ENCODE results near the gene PLTP. TPM values are rescaled to one million over a fixed set of nuclear protein-coding genes. Genes with fewer than 3 reads are reported as not detected.

Gene PLTP
- total RNA-seq, 1 donor from 2014 or later, result 58.1 TPM

- Mint-ChIP-seq H3K27me3 (ENCODE audit: low read depth) (no peaks in the 10 kb centered on the region), H3K27ac (peak overlapping the region; percentile 96), H3K4me1 (peaks cover 14% of the 10 kb centered on the region), H3K36me3 (peaks cover 2% of the 10 kb centered on the region), H3K9me3 (no peaks in the 10 kb centered on the region), H3K4me3 (peak overlapping the region; percentile 92)
- TF ChIP-seq CTCF (IDR thresholded peaks at IDR 0.05; ENCODE audit: unreplicated experiment), result peak; percentile 51
- peak; percentile 70 to 83 for DNase-seq (ENCODE audit: low spot score in 2 of 2, unreplicated experiment in 2 of 2)
Measured at GRCh38 chr20:45890077-45890984, 21.6 kb downstream of the PLTP start.

GRCh38 chr20:45888681-45889080 lies 23.3 kb downstream of the PLTP start:
- Mint-ChIP-seq H3K9me3 (no peaks in the 10 kb centered on the region), H3K36me3 (peaks cover 2% of the 10 kb centered on the region), H3K4me3 (no peak overlapping the region), H3K27me3 (ENCODE audit: low read depth) (no peaks in the 10 kb centered on the region), H3K4me1 (peaks cover 14% of the 10 kb centered on the region), H3K27ac (no peak overlapping the region)
- no peak for DNase-seq (ENCODE audit: low spot score in 2 of 2, unreplicated experiment in 2 of 2)
- no peak for TF ChIP-seq CTCF (IDR thresholded peaks at IDR 0.05; ENCODE audit: unreplicated experiment)

GRCh38 chr20:45887346-45887715 lies 24.6 kb downstream of the PLTP start, which contains the start of gene SPATA25:
SPATA25 (minus strand) TSS chr20:45887622; CDS start chr20:45887590, 32 bp downstream.
- H3K36me3 Mint-ChIP-seq, result peaks cover 12% of the 10 kb centered on the region
- no peak within 1 kb of the TSS for H3K27ac Mint-ChIP-seq
- DNase-seq (ENCODE audit: low spot score in 2 of 2, unreplicated experiment in 2 of 2), result no peak
- no peaks in the 10 kb centered on the region for H3K9me3 Mint-ChIP-seq
- peaks cover 13% of the 10 kb centered on the region for H3K4me1 Mint-ChIP-seq
- H3K27me3 Mint-ChIP-seq (ENCODE audit: low read depth), result no peaks in the 10 kb centered on the region
- TF ChIP-seq CTCF (IDR thresholded peaks at IDR 0.05; ENCODE audit: unreplicated experiment), result no peak
- H3K4me3 Mint-ChIP-seq, result no peak within 1 kb of the TSS

GRCh38 chr20:45886590-45887345 lies 25.2 kb downstream of the PLTP start:
- no peaks in the 10 kb centered on the region for H3K27me3 Mint-ChIP-seq (ENCODE audit: low read depth)
- peaks cover 12% of the 10 kb centered on the region for H3K36me3 Mint-ChIP-seq
- no peak overlapping the region for H3K4me3 Mint-ChIP-seq
- TF ChIP-seq CTCF (IDR thresholded peaks at IDR 0.05; ENCODE audit: unreplicated experiment), result no peak
- H3K27ac Mint-ChIP-seq, result no peak overlapping the region
- H3K9me3 Mint-ChIP-seq, result no peaks in the 10 kb centered on the region
- H3K4me1 Mint-ChIP-seq, result peaks cover 13% of the 10 kb centered on the region
- DNase-seq (ENCODE audit: low spot score in 2 of 2, unreplicated experiment in 2 of 2), result no peak

GRCh38 chr20:45883100-45883469 lies 28.9 kb downstream of the PLTP start:
- H3K27me3 Mint-ChIP-seq (ENCODE audit: low read depth), result no peaks in the 10 kb centered on the region
- DNase-seq (ENCODE audit: low spot score in 2 of 2, unreplicated experiment in 2 of 2), result no peak
- H3K4me1 Mint-ChIP-seq, result peaks cover 16% of the 10 kb centered on the region
- no peaks in the 10 kb centered on the region for H3K9me3 Mint-ChIP-seq
- no peak overlapping the region for H3K27ac Mint-ChIP-seq
- TF ChIP-seq CTCF (IDR thresholded peaks at IDR 0.05; ENCODE audit: unreplicated experiment), result no peak
- H3K36me3 Mint-ChIP-seq, result peaks cover 12% of the 10 kb centered on the region
- H3K4me3 Mint-ChIP-seq, result peak overlapping the region; percentile 39

All from mesothelial cell of epicardium (in vitro differentiated cells).